Panc1 (cell line): ENCODE results near the gene CCM2. TPM values are rescaled to one million over a fixed set of nuclear protein-coding genes. Genes with fewer than 3 reads are reported as not detected.

Experiments
- ATAC-seq: fragments of 200-7000 bp; cut with Tn5 transposase; 2 replicates; pipeline ENCODE4 v1.9.1; 2020; ENCODE audit warnings: mild to moderate bottlenecking, moderate library complexity
- BruUV-seq: library from RNA; stranded (reverse); fragments of 400-500 nt; replicated peaks from 2 replicates; lab custom pipeline; 2021; lab: Mats Ljungman, UMichigan
- CTCF ChIA-PET: fragments of 300-600 bp; sonication (Branson Sonifier 250); formaldehyde crosslinking; loops from one replicate; lab custom pipeline; 2022; ENCODE audit warnings: antibody characterized with exemption; lab: Charles Lee
- POLR2A ChIA-PET: fragments of 300-600 bp; sonication (Branson Sonifier 250); formaldehyde crosslinking; loops from one replicate; lab custom pipeline; 2022; ENCODE audit warnings: antibody characterized with exemption; lab: Charles Lee
- DNase-seq: peaks from one replicate; pipeline ENCODE4 v3.0.0-alpha.2; 2010; ENCODE audit warnings: low read depth, low spot score
- H3K27ac ChIP-seq: 2 replicates; pipeline ENCODE4 v1.5.1; 2011; ENCODE audit warnings: mild to moderate bottlenecking, low read length, inconsistent platforms
- H3K27me3 ChIP-seq: fragments of 200-500 bp; sonication (Bioruptor generic); 2 replicates; pipeline ENCODE4 v1.6.0; 2014; ENCODE audit warnings: low read length, inconsistent platforms; ENCODE audit not compliant: control insufficient read depth, insufficient read depth
- H3K36me3 ChIP-seq: fragments of 200-500 bp; sonication (Bioruptor generic); 2 replicates; pipeline ENCODE4 v1.5.1; 2014; ENCODE audit warnings: inconsistent platforms, mild to moderate bottlenecking, low read length, moderate library complexity; ENCODE audit not compliant: control insufficient read depth, insufficient read depth
- H3K4me1 ChIP-seq: 2 replicates; pipeline ENCODE4 v1.5.1; 2011; ENCODE audit warnings: inconsistent platforms, mild to moderate bottlenecking, low read length, moderate library complexity; ENCODE audit not compliant: control insufficient read depth, insufficient read depth
- H3K4me3 ChIP-seq, 2 experiments: 2 replicates each; pipeline ENCODE4 v1.5.1; 2011 to 2012; ENCODE audit warnings: low read depth in 2 of 2, low read length in 2 of 2, mild to moderate bottlenecking in 2 of 2, inconsistent platforms in 1 of 2, moderate library complexity in 1 of 2
- H3K9me3 ChIP-seq: fragments of 200-500 bp; sonication (Bioruptor generic); 2 replicates; pipeline ENCODE4 v1.5.1; 2014; ENCODE audit warnings: low read depth, mild to moderate bottlenecking, inconsistent platforms, low read length, moderate library complexity; ENCODE audit not compliant: control insufficient read depth, insufficient read depth
- CTCF ChIP-seq: fragments of 450-650 bp; IDR thresholded peaks from 2 replicates; pipeline ENCODE4 v1.5.1; 2017; ENCODE audit warnings: mild to moderate bottlenecking
- POLR2AphosphoS5 ChIP-seq: IDR thresholded peaks from 2 replicates; pipeline ENCODE4 v1.6.1; 2012; ENCODE audit warnings: mild to moderate bottlenecking, low read depth, low read length, moderate library complexity
- SIN3A ChIP-seq: IDR thresholded peaks from 2 replicates; pipeline ENCODE4 v1.6.1; 2012; ENCODE audit warnings: low read depth, mild to moderate bottlenecking, low read length, moderate library complexity, borderline replicate concordance; ENCODE audit not compliant: insufficient read depth
- TCF7L2 ChIP-seq: IDR thresholded peaks from 2 replicates; pipeline ENCODE4 v1.6.1; 2011; ENCODE audit warnings: mild to moderate bottlenecking, low read depth, low read length, inconsistent platforms
- in situ Hi-C: cut with HindIII; loops from 2 replicates; pipeline ENCODE4 v1.10.0; 2016; ENCODE audit warnings: low sequenced_read_pairs, low pct_unique_long_range_greater_than_20kb
- intact Hi-C: fragments of 100-400 bp; cut with micrococcal nuclease; formaldehyde crosslinking; loops from one replicate; pipeline ENCODE4 v1.10.0; 2022; ENCODE audit not compliant: unreplicated experiment
- total RNA-seq: library from RNA; stranded (reverse); gene quantifications from one replicate; pipeline ENCODE4 v1.2.1, GENCODE V29; 2021; ENCODE audit not compliant: unreplicated experiment
- TF ChIP-seq, protein P1 (sequence below), 2 experiments: IDR thresholded peaks; 2 replicates each; pipeline ENCODE4 v1.6.1; 2011 to 2012; ENCODE audit warnings: low read depth in 2 of 2, control low read depth in 1 of 2, low read length in 1 of 2, mild to moderate bottlenecking in 1 of 2, moderate library complexity in 1 of 2; ENCODE audit not compliant: insufficient read depth in 1 of 2

The CCM2 gene
- total RNA-seq, 1 experiment from 2014 or later, result 97.1 TPM

GRCh38 chr7:45066409-45066808, 66.4 kb downstream of the CCM2 start:
- BruUV-seq, result no TSS peak
- intact Hi-C loops (no loop called here), in situ Hi-C loops (no loop called here)
- Histone ChIP-seq H3K27me3 (no peaks in the 10 kb centered on the region), H3K9me3 (no peaks in the 10 kb centered on the region), H3K4me1 (no peaks in the 10 kb centered on the region), H3K4me3 (no peak overlapping the region), H3K36me3 (peaks cover 2% of the 10 kb centered on the region; the same call in 1 of the 2 replicates), H3K27ac (no peak overlapping the region)
- DNase-seq, result no peak
- TF ChIP-seq, protein P1, sequence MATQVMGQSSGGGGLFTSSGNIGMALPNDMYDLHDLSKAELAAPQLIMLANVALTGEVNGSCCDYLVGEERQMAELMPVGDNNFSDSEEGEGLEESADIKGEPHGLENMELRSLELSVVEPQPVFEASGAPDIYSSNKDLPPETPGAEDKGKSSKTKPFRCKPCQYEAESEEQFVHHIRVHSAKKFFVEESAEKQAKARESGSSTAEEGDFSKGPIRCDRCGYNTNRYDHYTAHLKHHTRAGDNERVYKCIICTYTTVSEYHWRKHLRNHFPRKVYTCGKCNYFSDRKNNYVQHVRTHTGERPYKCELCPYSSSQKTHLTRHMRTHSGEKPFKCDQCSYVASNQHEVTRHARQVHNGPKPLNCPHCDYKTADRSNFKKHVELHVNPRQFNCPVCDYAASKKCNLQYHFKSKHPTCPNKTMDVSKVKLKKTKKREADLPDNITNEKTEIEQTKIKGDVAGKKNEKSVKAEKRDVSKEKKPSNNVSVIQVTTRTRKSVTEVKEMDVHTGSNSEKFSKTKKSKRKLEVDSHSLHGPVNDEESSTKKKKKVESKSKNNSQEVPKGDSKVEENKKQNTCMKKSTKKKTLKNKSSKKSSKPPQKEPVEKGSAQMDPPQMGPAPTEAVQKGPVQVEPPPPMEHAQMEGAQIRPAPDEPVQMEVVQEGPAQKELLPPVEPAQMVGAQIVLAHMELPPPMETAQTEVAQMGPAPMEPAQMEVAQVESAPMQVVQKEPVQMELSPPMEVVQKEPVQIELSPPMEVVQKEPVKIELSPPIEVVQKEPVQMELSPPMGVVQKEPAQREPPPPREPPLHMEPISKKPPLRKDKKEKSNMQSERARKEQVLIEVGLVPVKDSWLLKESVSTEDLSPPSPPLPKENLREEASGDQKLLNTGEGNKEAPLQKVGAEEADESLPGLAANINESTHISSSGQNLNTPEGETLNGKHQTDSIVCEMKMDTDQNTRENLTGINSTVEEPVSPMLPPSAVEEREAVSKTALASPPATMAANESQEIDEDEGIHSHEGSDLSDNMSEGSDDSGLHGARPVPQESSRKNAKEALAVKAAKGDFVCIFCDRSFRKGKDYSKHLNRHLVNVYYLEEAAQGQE (IDR thresholded peaks at IDR 0.05; ENCODE audit: insufficient read depth in 1 of 2, low read depth in 2 of 2, low read length in 1 of 2), result no peak
- TF ChIP-seq TCF7L2, result no peak
- no peak for TF ChIP-seq CTCF
- no peak for TF ChIP-seq SIN3A
- no peak for TF ChIP-seq POLR2AphosphoS5
- ChIA-PET CTCF (no interaction called here), POLR2A (interaction anchor here (0.6 kb wide), 1 partner anchor 24 kb away, joined by 10 read pairs; no protein-coding TSS in a partner anchor)
- ATAC-seq, result no peak

GRCh38 chr7:45067582-45067981, 67.6 kb downstream of the CCM2 start:
- Histone ChIP-seq H3K4me1 (no peaks in the 10 kb centered on the region), H3K4me3 (no peak overlapping the region), H3K27me3 (no peaks in the 10 kb centered on the region), H3K27ac (no peak overlapping the region), H3K36me3 (peaks cover 2% of the 10 kb centered on the region; the same call in 1 of the 2 replicates), H3K9me3 (no peaks in the 10 kb centered on the region)
- in situ Hi-C loops, result no loop called here
- ChIA-PET CTCF (no interaction called here), POLR2A (no interaction called here)
- DNase-seq, result no peak
- no TSS peak for BruUV-seq
- ATAC-seq, result no peak
- TF ChIP-seq, protein P1 (IDR thresholded peaks at IDR 0.05; ENCODE audit: insufficient read depth in 1 of 2, low read depth in 2 of 2, low read length in 1 of 2), result no peak
- no peak for TF ChIP-seq CTCF
- TF ChIP-seq SIN3A, result no peak
- TF ChIP-seq POLR2AphosphoS5, result no peak
- TF ChIP-seq TCF7L2, result no peak
- intact Hi-C loops, result no loop called here
